HCT116 (cell line): ENCODE results near the gene XPC. TPM values are rescaled to one million over a fixed set of nuclear protein-coding genes. Genes with fewer than 3 reads are reported as not detected.

Source experiments
- ATAC-seq: fragments of 200-7000 bp; cut with Tn5 transposase; 2 replicates; pipeline ENCODE4 v1.9.1; 2020; ENCODE audit warnings: mild to moderate bottlenecking, moderate library complexity
- BruUV-seq: library from RNA; stranded (reverse); fragments of 400-500 nt; replicated peaks from 2 replicates; lab custom pipeline; 2021; lab: Mats Ljungman, UMichigan
- CTCF ChIA-PET: fragments of 300-600 bp; sonication (Branson Sonifier 250); formaldehyde crosslinking; loops from one replicate; lab custom pipeline; 2021; ENCODE audit warnings: antibody characterized with exemption; lab: Charles Lee
- POLR2A ChIA-PET: fragments of 300-600, 350-600 bp; sonication (Branson Sonifier 250); formaldehyde crosslinking; loops from one replicate; lab custom pipeline; 2021; ENCODE audit warnings: antibody characterized with exemption; lab: Charles Lee
- RAD21 ChIA-PET, 2 experiments: fragments of 300-600 bp; sonication (Branson Sonifier 250); formaldehyde crosslinking; loops; one replicate each; lab custom pipeline; 2023; ENCODE audit warnings: low total read pairs in 2 of 2; ENCODE audit not compliant: uncharacterized antibody in 2 of 2, unreplicated experiment in 2 of 2, low non-redundant PET in 1 of 2; lab: Charles Lee
- DNase-seq: peaks from one replicate; pipeline ENCODE4 v3.0.0-alpha.2; 2010; ENCODE audit warnings: low read depth, low spot score
- H2AFZ ChIP-seq: fragments of 200-600 bp; shearing (Covaris generic), sonication (generic); 2 replicates; pipeline ENCODE4 v1.6.1; 2017; ENCODE audit warnings: low read depth, mixed run types, mixed read lengths, antibody characterized with exemption, low read length; ENCODE audit not compliant: poor library complexity, severe bottlenecking
- H3K27ac ChIP-seq: 2 replicates; pipeline ENCODE4 v1.5.1; 2012; ENCODE audit warnings: low read depth, low read length
- H3K27me3 ChIP-seq: fragments of 200-600 bp; sonication (generic); 2 replicates; pipeline ENCODE4 v1.6.1; 2016; ENCODE audit warnings: mixed run types, low read length, mixed read lengths; ENCODE audit not compliant: insufficient read depth
- H3K36me3 ChIP-seq, 2 experiments: fragments of 200-500 bp in 1 of 2; fragments of 200-600 bp in 1 of 2; sonication (Bioruptor generic) in 1 of 2; sonication (generic) in 1 of 2; 2 replicates each; pipeline versions ENCODE4 v1.5.1 to v1.6.1; 2014 to 2016; ENCODE audit warnings: low read length in 2 of 2, inconsistent platforms in 1 of 2, mixed read lengths in 1 of 2, mixed run types in 1 of 2; ENCODE audit not compliant: insufficient read depth in 2 of 2, control insufficient read depth in 1 of 2
- H3K4me1 ChIP-seq, 2 experiments: fragments of 200-600 bp in 1 of 2; sonication (generic) in 1 of 2; 2 replicates each; pipeline versions ENCODE4 v1.5.1 to v1.6.1; 2012 to 2017; ENCODE audit warnings: low read length in 2 of 2, inconsistent platforms in 1 of 2, mild to moderate bottlenecking in 1 of 2, mixed read lengths in 1 of 2, mixed run types in 1 of 2, moderate library complexity in 1 of 2; ENCODE audit not compliant: insufficient read depth in 2 of 2, control insufficient read depth in 1 of 2
- H3K4me2 ChIP-seq: fragments of 200-600 bp; sonication (generic); 2 replicates; pipeline ENCODE4 v1.6.1; 2017; ENCODE audit warnings: mixed run types, low read length, mixed read lengths
- H3K4me3 ChIP-seq, 2 experiments: fragments of 200-600 bp in 1 of 2; sonication (generic) in 1 of 2; replicated peaks in 1 of 2; 2 replicates each; pipeline ENCODE4 v1.5.1; 2011 to 2016; ENCODE audit warnings: low read length in 2 of 2, control low read depth in 1 of 2, low read depth in 1 of 2, mild to moderate bottlenecking in 1 of 2, mixed read lengths in 1 of 2, mixed run types in 1 of 2
- H3K79me2 ChIP-seq: fragments of 200-600 bp; sonication (generic); 2 replicates; pipeline ENCODE4 v1.6.1; 2017; ENCODE audit warnings: mild to moderate bottlenecking, mixed run types, low read length, moderate library complexity, mixed read lengths; ENCODE audit not compliant: insufficient read depth
- H3K9ac ChIP-seq: fragments of 200-600 bp; sonication (generic); 2 replicates; pipeline ENCODE4 v1.6.1; 2016; ENCODE audit warnings: low read length, mixed read lengths
- H3K9me2 ChIP-seq: fragments of 200-600 bp; sonication (generic), shearing (Covaris generic); 2 replicates; pipeline ENCODE4 v1.6.1; 2017; ENCODE audit warnings: mixed run types, mild to moderate bottlenecking, moderate library complexity; ENCODE audit not compliant: insufficient read depth
- H3K9me3 ChIP-seq, 2 experiments: fragments of 200-500 bp in 1 of 2; fragments of 200-600 bp in 1 of 2; sonication (Bioruptor generic) in 1 of 2; sonication (generic) in 1 of 2; 2 replicates each; pipeline ENCODE4 v1.6.1; 2014 to 2017; ENCODE audit warnings: low read length in 2 of 2, mixed read lengths in 2 of 2, inconsistent platforms in 1 of 2, low read depth in 1 of 2, mild to moderate bottlenecking in 1 of 2, mixed run types in 1 of 2, moderate library complexity in 1 of 2; ENCODE audit not compliant: control insufficient read depth in 1 of 2, insufficient read depth in 1 of 2
- H4K20me1 ChIP-seq: fragments of 200-600 bp; sonication (generic), shearing (Covaris generic); 2 replicates; pipeline ENCODE4 v1.6.1; 2017; ENCODE audit warnings: mixed run types, mild to moderate bottlenecking, moderate library complexity; ENCODE audit not compliant: insufficient read depth
- ATF3 ChIP-seq: IDR thresholded peaks from 2 replicates; pipeline ENCODE4 v1.6.1; 2012
- CBX3 ChIP-seq: IDR thresholded peaks from 2 replicates; pipeline ENCODE4 v1.6.1; 2012; ENCODE audit warnings: low read depth
- EGR1 ChIP-seq: IDR thresholded peaks from 2 replicates; pipeline ENCODE4 v1.6.1; 2012; ENCODE audit warnings: low read depth
- EZH2 ChIP-seq: fragments of 200-600 bp; sonication (generic); IDR thresholded peaks from 2 replicates; pipeline ENCODE4 v1.6.1; 2017; ENCODE audit warnings: antibody characterized with exemption, mixed run types
- EZH2phosphoT487 ChIP-seq: fragments of 200-600 bp; IDR thresholded peaks from 2 replicates; pipeline ENCODE4 v1.6.1; 2018; ENCODE audit warnings: antibody characterized with exemption, borderline replicate concordance
- SIN3A ChIP-seq: IDR thresholded peaks from 2 replicates; pipeline ENCODE4 v1.6.1; 2012; ENCODE audit warnings: low read depth
- TCF7L2 ChIP-seq: IDR thresholded peaks from 2 replicates; pipeline ENCODE4 v1.7.0; 2011; ENCODE audit warnings: borderline replicate concordance, inconsistent platforms; ENCODE audit not compliant: insufficient read depth, insufficient read length; ENCODE audit errors: extremely low read depth
- ZNF274 ChIP-seq: fragments of 200-500 bp; sonication (Bioruptor generic); IDR thresholded peaks from 2 replicates; pipeline ENCODE4 v1.6.1; 2014; ENCODE audit warnings: mild to moderate bottlenecking, low read depth, low read length, inconsistent platforms
- intact Hi-C: fragments of 100-400 bp; cut with micrococcal nuclease; formaldehyde crosslinking; loops from 2 replicates; pipeline ENCODE4 v1.10.0; 2022
- total RNA-seq: library from RNA; stranded (reverse); gene quantifications from one replicate; pipeline ENCODE4 v1.2.1, GENCODE V29; 2021; ENCODE audit not compliant: unreplicated experiment
- TF ChIP-seq, protein P1 (sequence below), 3 experiments: fragments of 200-600 bp in 1 of 3; sonication (generic) in 1 of 3; IDR thresholded peaks in 2 of 3; conservative IDR thresholded peaks in 1 of 3; 2 replicates each; pipeline ENCODE4 v1.5.1; 2012 to 2017; ENCODE audit warnings: low read depth in 2 of 3, low read length in 2 of 3, antibody characterized with exemption in 1 of 3, borderline replicate concordance in 1 of 3, control low read depth in 1 of 3, mild to moderate bottlenecking in 1 of 3, mixed read lengths in 1 of 3, mixed run types in 1 of 3, moderate library complexity in 1 of 3; ENCODE audit not compliant: insufficient read depth in 1 of 3

XPC gene
- total RNA-seq, 1 experiment from 2014 or later = 29.5 TPM

DNA sequence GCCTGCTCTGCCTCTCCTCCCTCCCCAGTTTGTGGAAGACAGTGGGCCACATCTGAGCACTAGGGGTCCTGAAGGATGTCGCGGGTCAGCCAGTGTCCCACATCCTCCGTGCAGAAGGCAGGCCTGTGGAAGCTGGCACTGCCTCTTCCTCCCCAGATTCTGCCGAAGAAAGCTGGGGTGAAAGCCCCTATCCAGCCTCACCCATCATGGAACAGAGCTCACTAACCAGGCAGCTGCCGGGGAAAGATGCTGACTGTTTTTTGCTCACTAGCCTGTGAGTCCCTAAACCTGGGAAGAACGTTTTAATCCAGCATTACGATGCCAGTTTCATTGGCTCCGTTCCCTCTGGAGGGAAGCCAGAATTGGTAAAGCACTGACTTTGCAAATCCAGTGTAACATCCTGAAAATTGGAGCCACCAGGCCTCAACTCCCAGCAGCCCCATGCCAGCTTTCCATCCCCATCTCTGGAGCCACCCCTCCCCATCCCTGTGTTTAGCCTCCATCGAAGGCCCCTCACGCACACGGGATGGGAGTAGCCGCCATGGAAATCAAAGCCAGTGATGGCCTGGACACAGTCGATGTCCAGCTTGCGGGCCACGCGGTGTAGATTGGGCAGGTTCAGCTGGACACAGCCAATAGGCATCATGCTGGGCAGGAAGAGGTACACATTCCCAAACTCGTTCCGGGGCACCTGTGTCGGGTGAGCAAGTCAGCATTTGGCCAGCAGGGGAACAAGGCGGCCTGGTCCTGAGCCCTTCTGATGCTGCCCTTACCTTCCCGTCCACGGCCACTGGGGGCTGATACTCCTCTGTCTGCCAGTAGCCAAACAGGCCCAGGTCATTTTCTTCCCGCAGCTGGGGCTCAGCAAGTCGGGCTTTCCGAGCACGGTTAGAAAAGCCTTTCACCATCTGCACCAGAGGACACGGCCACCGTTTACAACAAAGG lies 30.1 kb downstream of the XPC start:
- no peak for DNase-seq
- TF ChIP-seq, protein P1, sequence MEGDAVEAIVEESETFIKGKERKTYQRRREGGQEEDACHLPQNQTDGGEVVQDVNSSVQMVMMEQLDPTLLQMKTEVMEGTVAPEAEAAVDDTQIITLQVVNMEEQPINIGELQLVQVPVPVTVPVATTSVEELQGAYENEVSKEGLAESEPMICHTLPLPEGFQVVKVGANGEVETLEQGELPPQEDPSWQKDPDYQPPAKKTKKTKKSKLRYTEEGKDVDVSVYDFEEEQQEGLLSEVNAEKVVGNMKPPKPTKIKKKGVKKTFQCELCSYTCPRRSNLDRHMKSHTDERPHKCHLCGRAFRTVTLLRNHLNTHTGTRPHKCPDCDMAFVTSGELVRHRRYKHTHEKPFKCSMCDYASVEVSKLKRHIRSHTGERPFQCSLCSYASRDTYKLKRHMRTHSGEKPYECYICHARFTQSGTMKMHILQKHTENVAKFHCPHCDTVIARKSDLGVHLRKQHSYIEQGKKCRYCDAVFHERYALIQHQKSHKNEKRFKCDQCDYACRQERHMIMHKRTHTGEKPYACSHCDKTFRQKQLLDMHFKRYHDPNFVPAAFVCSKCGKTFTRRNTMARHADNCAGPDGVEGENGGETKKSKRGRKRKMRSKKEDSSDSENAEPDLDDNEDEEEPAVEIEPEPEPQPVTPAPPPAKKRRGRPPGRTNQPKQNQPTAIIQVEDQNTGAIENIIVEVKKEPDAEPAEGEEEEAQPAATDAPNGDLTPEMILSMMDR (IDR thresholded peaks at IDR 0.05 in 2 of 3, conservative IDR thresholded peaks at IDR 0.05 in 1 of 3; ENCODE audit: borderline replicate concordance in 1 of 3, insufficient read depth in 1 of 3, low read depth in 2 of 3, low read length in 2 of 3) = peak; percentile 27 to 64 (median 59); a peak in 5 of 6 replicates
- no peak for TF ChIP-seq TCF7L2
- Histone ChIP-seq H3K9me3 (no peaks in the 10 kb centered on the region), H3K9ac (no peak overlapping the region), H3K79me2 (no peaks in the 10 kb centered on the region), H4K20me1 (peaks cover 6% of the 10 kb centered on the region; the same call in 1 of the 2 replicates), H3K4me1 (peaks cover 23 to 24% of the 10 kb centered on the region in 2 experiments), H3K4me2 (no peak overlapping the region), H3K36me3 (peaks cover 3 to 12% of the 10 kb centered on the region in 2 experiments; a peak in 2 of 4 replicates), H3K9me2 (no peaks in the 10 kb centered on the region), H3K27me3 (no peaks in the 10 kb centered on the region), H3K4me3 (no peak overlapping the region), H2AFZ (no peak overlapping the region), H3K27ac (no peak overlapping the region)
- POLR2A ChIA-PET = no interaction called here
- CTCF ChIA-PET = no interaction called here
- ATAC-seq = peak; percentile 77
- no TSS peak for BruUV-seq
- intact Hi-C loops = no loop called here
- RAD21 ChIA-PET = no interaction called here

- peaks cover 25 to 30% of the 10 kb centered on the region in 2 experiments for H3K4me1 ChIP-seq
- no peak overlapping the region for H3K4me3 ChIP-seq
- no peak for DNase-seq
- ChIA-PET RAD21 (no interaction called here), CTCF (no interaction called here), POLR2A (no interaction called here)
- no peak overlapping the region for H3K27ac ChIP-seq
- H3K79me2 ChIP-seq = no peaks in the 10 kb centered on the region
- no peak for ATAC-seq
- no peaks in the 10 kb centered on the region for H3K27me3 ChIP-seq
- no peak overlapping the region for H2AFZ ChIP-seq
- H4K20me1 ChIP-seq = peaks cover 6% of the 10 kb centered on the region; the same call in 1 of the 2 replicates
- TF ChIP-seq ZNF274 (no peak), EZH2phosphoT487 (no peak), ATF3 (no peak), EGR1 (no peak), EZH2 (no peak), SIN3A (no peak), TCF7L2 (no peak), CBX3 (no peak)
- H3K9me3 ChIP-seq = no peaks in the 10 kb centered on the region
- H3K36me3 ChIP-seq = peaks cover 3 to 12% of the 10 kb centered on the region in 2 experiments; a peak in 2 of 4 replicates
- no peaks in the 10 kb centered on the region for H3K9me2 ChIP-seq
- no TSS peak for BruUV-seq
- no peak overlapping the region for H3K9ac ChIP-seq
- intact Hi-C loops = no loop called here
- H3K4me2 ChIP-seq = no peak overlapping the region
Observed at GRCh38 chr3:14147617-14148016, 30.8 kb downstream of the XPC start.
